NCI-H146 treated with DMSO at 0.1 percent for 48 hours (cell line): ENCODE data around the gene CNKSR3.

Experiments
- DNase-seq: peaks from one replicate; lab custom pipeline; 2025; ENCODE audit not compliant: unreplicated experiment; lab: John Stamatoyannopoulos, UW

Gene CNKSR3

GRCh38 chr6:154356690-154357089 lies 153.8 kb downstream of the CNKSR3 start, which contains the start of gene IPCEF1:
IPCEF1 (minus strand) TSS chr6:154356803; CDS start chr6:154265947, 90,856 bp downstream.
- DNase-seq: no peak

GRCh38 chr6:154356113-154356512 lies 154.4 kb downstream of the CNKSR3 start:
- DNase-seq: no peak

GRCh38 chr6:154354265-154354777 lies 156.2 kb downstream of the CNKSR3 start:
- DNase-seq: no peak

GRCh38 chr6:154353626-154354025 lies 156.9 kb downstream of the CNKSR3 start:
- DNase-seq: no peak

- DNase-seq: no peak
These were observed 157.4 kb downstream of the CNKSR3 start for GRCh38 chr6:154352898-154353585.

GRCh38 chr6:154350293-154350692 lies 160.2 kb downstream of the CNKSR3 start:
- no peak for DNase-seq

GRCh38 chr6:154347981-154348380 lies 162.5 kb downstream of the CNKSR3 start:
- DNase-seq: no peak

GRCh38 chr6:154345811-154346210 lies 164.7 kb downstream of the CNKSR3 start:
- no peak for DNase-seq

GRCh38 chr6:154343473-154344308 lies 166.8 kb downstream of the CNKSR3 start:
- peak; percentile 98 for DNase-seq

- no peak for DNase-seq
These were observed 168.6 kb downstream of the CNKSR3 start for GRCh38 chr6:154341871-154342270.

GRCh38 chr6:154341336-154341735 lies 169.1 kb downstream of the CNKSR3 start:
- DNase-seq: no peak
